HFF-Myc (cell line): ENCODE measurements around the gene KLF11.
"Not testable (repeated sequence)": the region's sequence is repeated elsewhere in the genome, so short reads cannot be mapped to it uniquely, and the experiment has no call there.

ENCODE experiments used
- DNase-seq: peaks from one replicate; pipeline ENCODE4 v3.0.0-alpha.2; 2011; ENCODE audit warnings: low read depth; ENCODE audit errors: extremely low read depth
- H3K4me3 ChIP-seq: replicated peaks from 2 replicates; pipeline ENCODE4 v1.5.1; 2011; ENCODE audit warnings: low read depth, mild to moderate bottlenecking, control low read depth, low read length
- TF ChIP-seq, protein P1 (sequence below): IDR thresholded peaks from 2 replicates; pipeline ENCODE4 v1.5.1; 2012; ENCODE audit warnings: mild to moderate bottlenecking, low read depth, low read length, control low read depth; ENCODE audit errors: missing control alignments

The KLF11 gene

DNA sequence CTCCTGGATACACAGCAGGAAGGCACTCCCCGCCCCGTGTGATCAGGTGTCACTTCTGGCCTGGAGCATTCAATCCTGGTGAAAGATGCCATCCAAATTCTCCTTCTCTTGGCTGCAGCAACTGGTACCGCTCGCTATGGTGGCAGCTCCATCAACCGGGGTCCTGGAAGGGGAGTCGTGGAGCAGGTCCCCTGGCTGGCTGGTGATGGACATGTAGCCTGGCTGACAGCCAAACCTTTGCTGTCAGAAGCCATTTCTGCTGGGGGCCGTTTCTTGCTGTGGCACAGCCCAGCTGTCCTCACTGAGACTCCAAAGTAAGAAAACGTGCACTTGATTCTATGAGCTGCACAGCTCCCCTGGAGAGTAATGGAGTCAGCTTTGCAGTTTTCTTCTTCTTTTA, 44.0 kb downstream of the KLF11 start:
- TF ChIP-seq, protein P1, sequence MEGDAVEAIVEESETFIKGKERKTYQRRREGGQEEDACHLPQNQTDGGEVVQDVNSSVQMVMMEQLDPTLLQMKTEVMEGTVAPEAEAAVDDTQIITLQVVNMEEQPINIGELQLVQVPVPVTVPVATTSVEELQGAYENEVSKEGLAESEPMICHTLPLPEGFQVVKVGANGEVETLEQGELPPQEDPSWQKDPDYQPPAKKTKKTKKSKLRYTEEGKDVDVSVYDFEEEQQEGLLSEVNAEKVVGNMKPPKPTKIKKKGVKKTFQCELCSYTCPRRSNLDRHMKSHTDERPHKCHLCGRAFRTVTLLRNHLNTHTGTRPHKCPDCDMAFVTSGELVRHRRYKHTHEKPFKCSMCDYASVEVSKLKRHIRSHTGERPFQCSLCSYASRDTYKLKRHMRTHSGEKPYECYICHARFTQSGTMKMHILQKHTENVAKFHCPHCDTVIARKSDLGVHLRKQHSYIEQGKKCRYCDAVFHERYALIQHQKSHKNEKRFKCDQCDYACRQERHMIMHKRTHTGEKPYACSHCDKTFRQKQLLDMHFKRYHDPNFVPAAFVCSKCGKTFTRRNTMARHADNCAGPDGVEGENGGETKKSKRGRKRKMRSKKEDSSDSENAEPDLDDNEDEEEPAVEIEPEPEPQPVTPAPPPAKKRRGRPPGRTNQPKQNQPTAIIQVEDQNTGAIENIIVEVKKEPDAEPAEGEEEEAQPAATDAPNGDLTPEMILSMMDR, result no peak
- no peak for DNase-seq

DNA sequence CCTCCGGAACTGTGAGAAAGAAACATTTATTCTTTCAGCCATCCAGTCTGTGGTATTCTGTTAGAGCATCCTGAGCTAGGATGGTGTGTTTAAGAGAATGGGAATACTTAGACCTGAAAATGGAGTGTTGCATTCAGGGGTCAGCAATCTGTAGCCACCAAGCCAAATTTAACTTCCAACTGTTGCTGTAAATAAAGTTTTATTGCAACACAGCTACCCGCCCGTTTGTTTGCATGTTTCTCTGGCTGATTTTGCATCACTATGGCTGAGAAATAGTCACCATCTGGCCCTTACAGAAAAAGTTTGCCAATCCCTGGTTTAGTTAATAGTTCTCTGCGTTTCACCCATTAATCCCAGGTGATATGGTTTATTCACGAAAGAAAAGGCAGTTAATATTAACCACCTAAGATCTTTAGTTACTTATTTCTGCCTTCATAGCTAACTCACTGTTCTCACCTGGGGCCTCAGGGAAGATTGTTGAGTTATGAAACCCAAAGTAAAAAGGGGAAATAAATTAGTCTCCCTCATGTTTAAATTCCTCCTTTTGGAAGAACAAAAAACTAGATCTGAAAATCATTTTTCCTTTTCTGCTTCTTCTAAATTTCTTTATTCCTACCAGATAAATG, 46.3 kb downstream of the KLF11 start:
- TF ChIP-seq, protein P1, result no peak
- no peak overlapping the region for H3K4me3 ChIP-seq
- DNase-seq, result no peak

More for the DNA sequence above, 44.0 kb downstream of the KLF11 start:
- no peak overlapping the region for H3K4me3 ChIP-seq

DNA sequence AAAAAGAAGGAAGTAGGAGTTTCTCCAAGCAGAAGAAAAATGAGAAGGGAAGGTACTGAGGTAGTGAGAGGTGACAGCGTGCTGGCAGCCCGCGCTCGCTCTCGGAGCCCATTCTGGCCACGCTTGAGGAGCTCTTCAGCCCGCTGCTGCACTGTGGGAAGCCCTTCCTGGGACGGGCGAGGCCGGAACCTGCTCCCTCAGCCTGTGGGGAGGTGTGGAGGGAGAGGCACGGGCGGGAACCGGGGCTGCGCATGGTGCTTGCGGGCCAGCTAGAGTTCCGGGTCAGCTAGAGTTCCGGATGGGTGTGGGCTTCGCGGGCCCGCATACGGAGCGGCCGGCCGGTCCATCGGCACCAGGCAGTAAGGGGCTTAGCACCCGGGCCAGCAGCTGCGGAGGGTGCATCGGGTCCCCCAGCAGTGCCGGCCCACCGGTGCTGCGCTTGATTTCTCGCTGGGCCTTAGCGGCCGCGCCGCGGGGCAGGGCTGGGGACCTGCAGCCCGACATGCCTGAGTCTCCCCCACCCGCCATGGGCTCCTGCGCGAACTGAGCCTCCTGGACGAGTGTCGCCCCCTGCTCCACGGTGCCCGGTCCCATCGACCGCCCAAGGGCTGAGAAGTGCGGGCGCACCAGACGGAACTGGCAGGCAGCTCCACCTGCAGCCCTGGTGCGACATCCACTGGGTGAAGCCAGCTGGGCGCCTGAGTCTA, 48.0 kb downstream of the KLF11 start:
- no peak for DNase-seq
- H3K4me3 ChIP-seq, result no peak overlapping the region
- TF ChIP-seq, protein P1, result no peak

DNA sequence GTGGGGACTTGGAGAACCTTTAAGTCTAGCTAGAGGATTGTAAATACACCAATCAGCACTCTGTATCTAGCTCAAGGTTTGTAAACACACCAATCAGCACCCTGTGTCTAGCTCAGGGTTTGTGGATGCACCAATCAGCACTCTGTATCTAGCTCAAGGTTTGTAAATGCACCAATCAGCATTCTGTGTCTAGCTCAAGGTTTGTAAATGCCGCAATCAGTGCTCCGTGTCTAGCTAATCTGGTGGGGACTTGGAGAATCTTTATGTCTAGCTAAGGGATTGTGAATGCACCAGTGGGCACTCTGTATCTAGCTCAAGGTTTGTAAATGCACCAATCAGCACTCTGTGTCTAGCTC, 48.5 kb downstream of the KLF11 start:
- not testable (repeated sequence) for DNase-seq, H3K4me3 ChIP-seq

DNA sequence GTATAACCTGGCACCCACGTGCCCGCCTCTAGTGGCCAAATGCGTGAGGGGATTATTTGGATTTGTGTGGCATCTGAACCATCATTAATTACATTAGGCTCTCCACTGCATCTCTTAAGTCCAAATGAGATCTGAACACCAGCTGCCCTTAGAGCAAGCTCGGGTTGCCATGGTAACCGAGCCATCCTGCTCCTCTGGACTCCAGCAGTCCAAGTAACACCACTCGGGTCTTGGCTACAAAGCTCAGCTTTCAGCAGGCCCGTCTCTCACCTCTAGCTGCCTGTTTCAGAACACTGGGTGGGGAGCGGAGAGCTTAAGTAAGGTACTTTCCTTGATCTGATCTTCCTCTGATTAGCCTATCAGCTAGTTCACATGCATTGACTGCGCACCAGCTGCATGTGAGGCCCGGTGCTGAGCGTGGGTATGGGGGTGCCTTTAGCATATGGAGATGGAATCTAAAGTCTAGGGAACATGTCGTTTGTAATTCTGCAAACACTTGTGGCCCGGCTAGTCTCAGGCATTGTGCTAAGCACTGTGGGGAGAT, 51.0 kb downstream of the KLF11 start:
- no peak overlapping the region for H3K4me3 ChIP-seq
- no peak for DNase-seq
- TF ChIP-seq, protein P1, result no peak

DNA sequence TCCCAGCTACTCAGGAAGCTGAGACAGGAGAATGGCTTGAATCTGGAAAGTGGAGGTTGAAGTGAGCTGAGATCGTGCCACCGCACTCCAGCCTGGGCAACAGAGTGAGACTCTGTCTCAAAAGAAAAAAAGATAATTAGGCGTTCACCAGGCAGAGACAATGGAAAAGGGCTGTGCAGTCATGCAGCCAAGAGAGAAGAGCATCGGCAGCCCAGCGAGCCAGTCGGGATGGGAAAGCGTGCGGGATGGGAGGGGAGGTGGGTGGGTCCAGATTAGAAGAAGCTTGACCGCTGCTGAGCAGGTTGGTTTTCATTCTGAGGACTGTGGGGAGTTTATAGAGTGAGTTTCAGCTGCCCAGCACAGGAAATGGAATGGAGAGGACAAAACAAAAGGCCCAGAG, 51.8 kb downstream of the KLF11 start:
- no peak overlapping the region for H3K4me3 ChIP-seq
- TF ChIP-seq, protein P1, result no peak
- no peak for DNase-seq

DNA sequence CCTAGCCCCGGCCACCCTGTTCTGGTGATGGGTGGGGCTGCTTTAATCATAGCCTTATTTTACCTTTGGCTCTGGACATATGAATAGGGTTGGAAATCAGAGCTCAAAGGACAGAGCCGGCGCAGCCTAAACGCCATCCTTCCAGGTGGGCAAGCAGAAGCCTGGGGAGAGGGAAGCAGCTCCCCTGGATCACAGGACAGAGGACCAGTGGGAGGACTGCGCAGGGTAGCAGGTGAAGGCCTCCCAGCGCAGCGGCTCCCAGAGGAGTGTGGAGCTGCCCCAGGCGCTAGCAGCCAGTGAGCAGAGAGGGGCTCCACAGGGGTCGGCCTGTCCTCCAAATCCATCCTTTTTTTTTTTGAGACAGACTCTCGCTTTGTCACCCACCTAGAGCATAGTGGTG, 53.3 kb downstream of the KLF11 start:
- TF ChIP-seq, protein P1, result no peak
- no peak overlapping the region for H3K4me3 ChIP-seq
- DNase-seq, result no peak
